Upper lobe of right lung (tissue), 1 donor: ENCODE measurements around the gene ZNF730. TPM values are rescaled to one million over a fixed set of nuclear protein-coding genes. Genes with fewer than 3 reads are reported as not detected.
"Not testable (repeated sequence)": the region's sequence is repeated elsewhere in the genome, so short reads cannot be mapped to it uniquely, and the experiment has no call there.

Experiments used
- ATAC-seq: fragments of 200-7000 bp; cut with Tn5 transposase; one replicate; pipeline ENCODE4 v1.9.1; 2020; ENCODE audit warnings: mild to moderate bottlenecking, moderate library complexity
- DNase-seq: peaks from one replicate; pipeline ENCODE4 v3.0.0-alpha.2; 2020
- H3K27ac ChIP-seq: fragments of 200-600 bp; one replicate; pipeline ENCODE4 v1.8.0; 2022
- H3K27me3 ChIP-seq: fragments of 200-600 bp; one replicate; pipeline ENCODE4 v1.8.0; 2022; ENCODE audit warnings: mild to moderate bottlenecking
- H3K36me3 ChIP-seq: fragments of 200-600 bp; one replicate; pipeline ENCODE4 v1.8.0; 2022
- H3K4me1 ChIP-seq: fragments of 200-600 bp; one replicate; pipeline ENCODE4 v1.8.0; 2022
- H3K4me3 ChIP-seq: fragments of 200-600 bp; one replicate; pipeline ENCODE4 v1.8.0; 2022; ENCODE audit warnings: mild to moderate bottlenecking
- H3K9me3 ChIP-seq: fragments of 200-600 bp; one replicate; pipeline ENCODE4 v1.8.0; 2022
- CTCF ChIP-seq: fragments of 200-600 bp; IDR thresholded peaks from one replicate; pipeline ENCODE4 v1.8.0; 2022; ENCODE audit warnings: antibody characterized with exemption
- intact Hi-C: fragments of 100-400 bp; cut with DNase I; formaldehyde crosslinking; loops from one replicate; pipeline ENCODE4 v1.11.0; 2022
- total RNA-seq: library from RNA; stranded (reverse); fragmentation: NEBNext Ultra II Directional; extraction: Animal tissue kit (Norgen Biotek cat#: 25700); gene quantifications from one replicate; pipeline ENCODE4 v1.2.1, GENCODE V29; 2021
- donor health status: DM: no; HTN: yes; CAD: no; lungs with severe emphysema.

ZNF730 gene
- total RNA-seq, 1 donor from 2014 or later, result 0.81 TPM

GRCh38 chr19:23118400-23118799, 1.6 kb downstream of the ZNF730 start:
- Histone ChIP-seq H3K4me3 (no peak overlapping the region), H3K4me1 (no peaks in the 10 kb centered on the region), H3K9me3 (no peaks in the 10 kb centered on the region), H3K27ac (no peak overlapping the region), H3K36me3 (no peaks in the 10 kb centered on the region), H3K27me3 (no peaks in the 10 kb centered on the region)
- ATAC-seq (no peak), DNase-seq (no peak)
- no peak for TF ChIP-seq CTCF
- intact Hi-C loops, result no loop called here

- ATAC-seq, H3K27me3 ChIP-seq, H3K27ac ChIP-seq, intact Hi-C loops, H3K36me3 ChIP-seq, H3K9me3 ChIP-seq, DNase-seq, H3K4me3 ChIP-seq, H3K4me1 ChIP-seq: not testable (repeated sequence)
These were observed 17.4 kb downstream of the ZNF730 start for GRCh38 chr19:23134211-23134610.

- ATAC-seq, result no peak
- H3K9me3 ChIP-seq, result peaks cover 46% of the 10 kb centered on the region
These were observed 29.0 kb downstream of the ZNF730 start for GRCh38 chr19:23145617-23146415.

GRCh38 chr19:23160766-23161165, 43.9 kb downstream of the ZNF730 start:
- intact Hi-C loops, result no loop called here
- Histone ChIP-seq H3K36me3 (no peaks in the 10 kb centered on the region), H3K4me3 (no peak overlapping the region), H3K27me3 (no peaks in the 10 kb centered on the region), H3K4me1 (no peaks in the 10 kb centered on the region), H3K9me3 (no peaks in the 10 kb centered on the region), H3K27ac (no peak overlapping the region)
- ATAC-seq (no peak), DNase-seq (no peak)
- no peak for TF ChIP-seq CTCF

More at GRCh38 chr19:23145617-23146415, 29.0 kb downstream of the ZNF730 start:
- no peak for TF ChIP-seq CTCF
- Histone ChIP-seq H3K27me3 (no peaks in the 10 kb centered on the region), H3K4me1 (no peaks in the 10 kb centered on the region), H3K27ac (no peak overlapping the region), H3K36me3 (no peaks in the 10 kb centered on the region), H3K4me3 (no peak overlapping the region)
- DNase-seq, result no peak
- intact Hi-C loops, result no loop called here

- DNase-seq, H3K4me1 ChIP-seq, H3K36me3 ChIP-seq, intact Hi-C loops, H3K4me3 ChIP-seq, H3K27me3 ChIP-seq, H3K9me3 ChIP-seq, H3K27ac ChIP-seq, ATAC-seq: not testable (repeated sequence)
These were observed 51.5 kb downstream of the ZNF730 start for GRCh38 chr19:23168286-23168685.

GRCh38 chr19:23183251-23183650, 66.4 kb downstream of the ZNF730 start:
- peaks cover 3% of the 10 kb centered on the region for H3K9me3 ChIP-seq
- no peak for ATAC-seq
- H3K27ac ChIP-seq, result no peak overlapping the region
- no peaks in the 10 kb centered on the region for H3K4me1 ChIP-seq
- no peaks in the 10 kb centered on the region for H3K27me3 ChIP-seq
- H3K4me3 ChIP-seq, result no peak overlapping the region
- no peak for TF ChIP-seq CTCF
- no peaks in the 10 kb centered on the region for H3K36me3 ChIP-seq
- DNase-seq, result no peak
- intact Hi-C loops, result no loop called here
